ENCODE data around the gene PBX2.

The PBX2 gene

DNA sequence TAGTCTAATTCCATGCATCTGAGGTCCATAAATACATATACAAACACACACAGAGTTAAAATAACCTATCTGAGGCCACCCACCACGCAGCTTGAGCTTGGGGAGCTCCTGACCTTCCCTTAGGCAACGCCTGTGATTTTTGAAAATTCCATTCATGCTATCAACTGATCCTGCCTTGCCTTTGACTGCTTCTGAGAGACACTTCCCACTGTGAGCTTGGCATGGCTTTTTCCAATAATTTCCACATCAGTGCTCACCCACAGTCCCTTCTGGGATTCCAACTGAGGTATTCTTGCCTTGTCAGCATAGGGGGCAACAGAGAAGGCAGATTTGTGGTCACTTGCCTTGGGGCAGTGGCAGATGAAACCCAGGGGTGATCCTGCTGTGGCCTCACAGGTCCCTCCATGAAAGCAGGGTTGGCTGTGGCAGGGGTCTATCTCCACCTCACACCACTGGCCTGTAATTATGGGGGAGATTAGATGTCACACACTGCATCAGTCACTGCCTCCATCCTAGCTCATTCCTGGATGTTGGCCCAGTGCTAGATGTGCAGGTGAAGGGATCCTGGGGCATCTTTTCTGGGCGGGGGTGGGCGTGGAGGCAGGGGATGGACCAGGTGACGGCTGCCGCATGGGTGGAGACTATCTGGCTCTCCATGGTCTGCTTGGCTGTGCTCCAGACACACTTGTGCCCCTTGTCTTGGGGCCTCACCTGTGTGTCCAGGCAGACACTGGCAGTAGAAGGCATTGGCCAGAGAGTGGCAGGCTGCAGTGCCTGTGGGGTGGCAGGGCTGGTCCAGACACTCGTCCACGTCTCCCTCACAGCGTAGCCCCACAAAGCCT lies 13.6 kb upstream of the PBX2 start:
- no peak overlapping the region for H2AFZ ChIP-seq (ENCODE audit: low read length)
- TF ChIP-seq CTCF (IDR thresholded peaks at IDR 0.05; ENCODE audit: low read length) (no peak), EZH2 (IDR thresholded peaks at IDR 0.05; ENCODE audit: borderline replicate concordance, low read length) (no peak)
- H3K27me3 ChIP-seq (ENCODE audit: insufficient read depth, low read length) = 0 out of 2 replicates have a peak, but pooled peaks cover 6% of the 10 kb centered on the region
- H3K27ac ChIP-seq (ENCODE audit: low read depth, low read length, poor library complexity, severe bottlenecking) = no peak overlapping the region
- H3K9me3 ChIP-seq (ENCODE audit: low read length) = no peaks in the 10 kb centered on the region
- H3K4me2 ChIP-seq (ENCODE audit: low read length) = no peak overlapping the region
- no peak overlapping the region for H3K4me3 ChIP-seq (ENCODE audit: low read depth, low read length, poor library complexity, severe bottlenecking)
- no peaks in the 10 kb centered on the region for H3F3A ChIP-seq (ENCODE audit: insufficient read depth, low read length)
- H3K79me2 ChIP-seq (ENCODE audit: insufficient read depth, low read length) = no peaks in the 10 kb centered on the region
- no peaks in the 10 kb centered on the region for H3K9me2 ChIP-seq (ENCODE audit: low read depth, low read length)
- H4K20me1 ChIP-seq (ENCODE audit: insufficient read depth, low read length) = no peaks in the 10 kb centered on the region
- no peak overlapping the region for H3K9ac ChIP-seq (ENCODE audit: low read length)
- no peaks in the 10 kb centered on the region for H3K4me1 ChIP-seq (ENCODE audit: insufficient read depth, low read length, severe bottlenecking)
- H3K36me3 ChIP-seq (ENCODE audit: insufficient read depth, low read length) = no peaks in the 10 kb centered on the region

DNA sequence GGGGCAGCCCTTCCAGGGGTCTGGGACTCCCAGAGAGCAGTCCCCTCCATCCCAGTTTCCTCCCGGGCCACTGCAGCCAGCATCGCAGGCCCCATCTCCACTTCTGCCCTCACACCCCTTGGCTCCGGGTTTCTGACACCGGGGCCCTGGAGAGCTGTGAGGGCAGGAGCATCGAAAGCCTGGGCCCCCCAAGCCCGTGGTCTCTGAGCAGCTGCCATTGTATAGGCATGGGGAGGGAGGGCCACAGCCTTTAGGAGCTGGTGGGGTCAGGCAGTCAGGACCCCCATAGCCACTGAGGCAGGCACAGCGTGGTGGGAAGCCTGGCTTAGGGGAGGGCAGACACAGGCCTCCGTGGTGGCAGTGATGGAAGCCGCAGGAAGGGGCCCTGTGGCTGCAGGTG lies 12.2 kb upstream of the PBX2 start:
- H3K36me3 ChIP-seq (ENCODE audit: insufficient read depth, low read length) = no peaks in the 10 kb centered on the region
- no peaks in the 10 kb centered on the region for H4K20me1 ChIP-seq (ENCODE audit: insufficient read depth, low read length)
- 0 out of 2 replicates have a peak, but pooled peaks cover 6% of the 10 kb centered on the region for H3K27me3 ChIP-seq (ENCODE audit: insufficient read depth, low read length)
- no peaks in the 10 kb centered on the region for H3K9me3 ChIP-seq (ENCODE audit: low read length)
- no peak overlapping the region for H3K4me2 ChIP-seq (ENCODE audit: low read length)
- no peak overlapping the region for H2AFZ ChIP-seq (ENCODE audit: low read length)
- no peak for TF ChIP-seq EZH2 (IDR thresholded peaks at IDR 0.05; ENCODE audit: borderline replicate concordance, low read length)
- TF ChIP-seq CTCF (IDR thresholded peaks at IDR 0.05; ENCODE audit: low read length) = no peak
- no peaks in the 10 kb centered on the region for H3F3A ChIP-seq (ENCODE audit: insufficient read depth, low read length)
- H3K9me2 ChIP-seq (ENCODE audit: low read depth, low read length) = no peaks in the 10 kb centered on the region
- H3K4me1 ChIP-seq (ENCODE audit: insufficient read depth, low read length, severe bottlenecking) = peaks cover 6% of the 10 kb centered on the region
- no peaks in the 10 kb centered on the region for H3K79me2 ChIP-seq (ENCODE audit: insufficient read depth, low read length)
- H3K27ac ChIP-seq (ENCODE audit: low read depth, low read length, poor library complexity, severe bottlenecking) = no peak overlapping the region
- no peak overlapping the region for H3K9ac ChIP-seq (ENCODE audit: low read length)
- H3K4me3 ChIP-seq (ENCODE audit: low read depth, low read length, poor library complexity, severe bottlenecking) = no peak overlapping the region

GRCh38 chr6:32200711-32201475 lies 10.9 kb upstream of the PBX2 start:
- Histone ChIP-seq H3K4me3 (ENCODE audit: low read depth, low read length, poor library complexity, severe bottlenecking) (no peak overlapping the region), H2AFZ (ENCODE audit: low read length) (no peak overlapping the region), H3K9ac (ENCODE audit: low read length) (no peak overlapping the region), H3K27ac (ENCODE audit: low read depth, low read length, poor library complexity, severe bottlenecking) (no peak overlapping the region), H4K20me1 (ENCODE audit: insufficient read depth, low read length) (no peaks in the 10 kb centered on the region), H3K4me1 (ENCODE audit: insufficient read depth, low read length, severe bottlenecking) (peaks cover 16% of the 10 kb centered on the region), H3K9me2 (ENCODE audit: low read depth, low read length) (no peaks in the 10 kb centered on the region), H3F3A (ENCODE audit: insufficient read depth, low read length) (no peaks in the 10 kb centered on the region), H3K4me2 (ENCODE audit: low read length) (no peak overlapping the region), H3K36me3 (ENCODE audit: insufficient read depth, low read length) (no peaks in the 10 kb centered on the region), H3K9me3 (ENCODE audit: low read length) (no peaks in the 10 kb centered on the region), H3K27me3 (ENCODE audit: insufficient read depth, low read length) (no peaks in the 10 kb centered on the region), H3K79me2 (ENCODE audit: insufficient read depth, low read length) (no peaks in the 10 kb centered on the region)
- no peak for TF ChIP-seq EZH2 (IDR thresholded peaks at IDR 0.05; ENCODE audit: borderline replicate concordance, low read length)
- no peak for TF ChIP-seq CTCF (IDR thresholded peaks at IDR 0.05; ENCODE audit: low read length)

Measured in OCI-LY1 (cell line).